GM12864 (cell line): ENCODE results near the gene TRAPPC12.
"Not testable (repeated sequence)": the region's sequence is repeated elsewhere in the genome, so short reads cannot be mapped to it uniquely, and the experiment has no call there.

Experiments used
- DNase-seq: peaks from one replicate; pipeline ENCODE4 v3.0.0-alpha.2; 2011; ENCODE audit warnings: low read depth
- H3K4me3 ChIP-seq: 2 replicates; pipeline ENCODE4 v1.5.1; 2011; ENCODE audit warnings: mild to moderate bottlenecking, low read depth, low read length, control low read depth
- TF ChIP-seq, protein P1 (sequence below): IDR thresholded peaks from 2 replicates; pipeline ENCODE4 v1.5.1; 2011; ENCODE audit warnings: low read depth, mild to moderate bottlenecking, moderate library complexity, low read length, control low read depth, inconsistent platforms; ENCODE audit errors: missing control alignments

TRAPPC12 gene

DNA sequence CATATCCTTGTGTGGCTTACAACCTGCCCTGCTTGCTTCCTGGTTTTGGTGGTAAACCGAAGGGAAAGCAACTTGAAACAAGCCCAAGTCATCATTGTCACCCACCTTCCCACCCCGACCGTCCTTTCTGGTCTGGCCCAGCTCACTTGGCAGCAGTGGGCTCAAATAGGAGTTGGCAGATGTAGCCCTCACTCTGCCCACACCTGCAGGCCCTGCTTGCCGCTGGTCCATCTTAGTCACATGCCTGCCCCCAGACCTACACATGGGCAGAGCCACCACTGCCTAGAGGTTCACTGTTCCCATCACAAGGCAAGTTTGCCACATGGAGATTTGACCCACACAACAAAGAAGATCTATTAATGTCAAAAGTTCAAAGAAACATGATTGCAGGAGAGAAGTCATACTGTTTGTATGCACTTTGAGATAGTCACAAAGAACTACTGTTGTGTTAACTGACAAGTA lies 11.2 kb upstream of the TRAPPC12 start:
- no peak for DNase-seq
- TF ChIP-seq, protein P1, sequence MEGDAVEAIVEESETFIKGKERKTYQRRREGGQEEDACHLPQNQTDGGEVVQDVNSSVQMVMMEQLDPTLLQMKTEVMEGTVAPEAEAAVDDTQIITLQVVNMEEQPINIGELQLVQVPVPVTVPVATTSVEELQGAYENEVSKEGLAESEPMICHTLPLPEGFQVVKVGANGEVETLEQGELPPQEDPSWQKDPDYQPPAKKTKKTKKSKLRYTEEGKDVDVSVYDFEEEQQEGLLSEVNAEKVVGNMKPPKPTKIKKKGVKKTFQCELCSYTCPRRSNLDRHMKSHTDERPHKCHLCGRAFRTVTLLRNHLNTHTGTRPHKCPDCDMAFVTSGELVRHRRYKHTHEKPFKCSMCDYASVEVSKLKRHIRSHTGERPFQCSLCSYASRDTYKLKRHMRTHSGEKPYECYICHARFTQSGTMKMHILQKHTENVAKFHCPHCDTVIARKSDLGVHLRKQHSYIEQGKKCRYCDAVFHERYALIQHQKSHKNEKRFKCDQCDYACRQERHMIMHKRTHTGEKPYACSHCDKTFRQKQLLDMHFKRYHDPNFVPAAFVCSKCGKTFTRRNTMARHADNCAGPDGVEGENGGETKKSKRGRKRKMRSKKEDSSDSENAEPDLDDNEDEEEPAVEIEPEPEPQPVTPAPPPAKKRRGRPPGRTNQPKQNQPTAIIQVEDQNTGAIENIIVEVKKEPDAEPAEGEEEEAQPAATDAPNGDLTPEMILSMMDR: no peak
- H3K4me3 ChIP-seq: no peak overlapping the region

- DNase-seq, H3K4me3 ChIP-seq: not testable (repeated sequence)
Measured at GRCh38 chr2:3369340-3370181, 9.9 kb upstream of the TRAPPC12 start.

GRCh38 chr2:3376821-3377220 lies 2.7 kb upstream of the TRAPPC12 start:
- TF ChIP-seq, protein P1: no peak
- DNase-seq: no peak
- peak overlapping the region; percentile 92 for H3K4me3 ChIP-seq

- peak overlapping the region; percentile 92 for H3K4me3 ChIP-seq
- DNase-seq: no peak
- TF ChIP-seq, protein P1: no peak
Measured at GRCh38 chr2:3377279-3377611, 2.2 kb upstream of the TRAPPC12 start.

GRCh38 chr2:3377612-3378432 lies 1.7 kb upstream of the TRAPPC12 start, which contains the start of gene EIPR1:
EIPR1 (minus strand) TSS chr2:3377818; CDS start chr2:3377689, 129 bp downstream.
- peak within 1 kb of the TSS; percentile 92 for H3K4me3 ChIP-seq
- peak; percentile 96 for DNase-seq
- TF ChIP-seq, protein P1: no peak

GRCh38 chr2:3379339-3379646 lies 201 bp upstream of the TRAPPC12 start:
- peak overlapping the region; percentile 94 for H3K4me3 ChIP-seq
- no peak for DNase-seq

DNA sequence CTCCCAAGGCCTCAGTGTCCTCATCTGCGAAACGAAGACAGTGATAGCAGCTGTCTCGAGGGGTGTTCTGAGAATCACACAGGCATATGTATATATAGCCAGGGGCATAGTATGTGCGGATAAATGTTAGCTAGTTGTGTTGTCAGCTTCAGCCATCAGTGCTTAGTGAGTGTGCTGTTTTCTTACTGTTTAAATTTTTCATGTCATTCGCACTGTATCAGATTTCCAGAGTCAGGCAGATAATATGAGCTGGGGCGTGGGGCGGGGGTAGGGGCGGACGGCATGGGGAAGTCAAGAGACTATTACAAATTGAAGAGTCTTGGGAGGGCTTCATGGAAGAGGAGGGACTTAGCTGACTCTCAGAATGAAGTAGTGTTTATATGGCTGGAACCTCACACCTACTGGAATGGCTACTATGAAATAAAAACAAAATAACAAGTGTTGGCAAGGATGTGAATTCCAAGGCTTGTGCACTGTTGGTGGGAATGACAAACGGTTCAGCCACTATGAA lies 7.0 kb downstream of the TRAPPC12 start:
- DNase-seq: no peak
- H3K4me3 ChIP-seq: no peak overlapping the region
- TF ChIP-seq, protein P1: no peak

More at GRCh38 chr2:3379339-3379646, 201 bp upstream of the TRAPPC12 start:
- TF ChIP-seq, protein P1: no peak
